BLaER1 (cell line): Measurements from ENCODE around the gene RTF1.
"Not testable (repeated sequence)": the region's sequence is repeated elsewhere in the genome, so short reads cannot be mapped to it uniquely, and the experiment has no call there.

Experiments used
- H3K27ac ChIP-seq: shearing (Covaris generic); formaldehyde crosslinking; 2 replicates; pipeline ENCODE4 v1.8.1; 2022
- H3K27me3 ChIP-seq: shearing (Covaris generic); formaldehyde crosslinking; 2 replicates; pipeline ENCODE4 v1.8.1; 2022
- H3K36me3 ChIP-seq: shearing (Covaris generic); formaldehyde crosslinking; 2 replicates; pipeline ENCODE4 v1.8.1; 2022
- H3K4me1 ChIP-seq: shearing (Covaris generic); formaldehyde crosslinking; 2 replicates; pipeline ENCODE4 v1.8.1; 2022
- H3K4me2 ChIP-seq: shearing (Covaris generic); formaldehyde crosslinking; 2 replicates; pipeline ENCODE4 v1.8.1; 2022
- H3K4me3 ChIP-seq: shearing (Covaris generic); formaldehyde crosslinking; 2 replicates; pipeline ENCODE4 v1.8.1; 2022
- H3K9ac ChIP-seq: shearing (Covaris generic); formaldehyde crosslinking; 2 replicates; pipeline ENCODE4 v1.8.1; 2022
- H3K9me3 ChIP-seq: shearing (Covaris generic); formaldehyde crosslinking; 2 replicates; pipeline ENCODE4 v1.8.1; 2022
- H4K20me1 ChIP-seq: shearing (Covaris generic); formaldehyde crosslinking; 2 replicates; pipeline ENCODE4 v1.8.1; 2022
- Cebpa-rat ChIP-seq: shearing (Covaris generic); IDR thresholded peaks from 2 replicates; pipeline ENCODE4 v1.8.1; 2022

RTF1 gene

DNA sequence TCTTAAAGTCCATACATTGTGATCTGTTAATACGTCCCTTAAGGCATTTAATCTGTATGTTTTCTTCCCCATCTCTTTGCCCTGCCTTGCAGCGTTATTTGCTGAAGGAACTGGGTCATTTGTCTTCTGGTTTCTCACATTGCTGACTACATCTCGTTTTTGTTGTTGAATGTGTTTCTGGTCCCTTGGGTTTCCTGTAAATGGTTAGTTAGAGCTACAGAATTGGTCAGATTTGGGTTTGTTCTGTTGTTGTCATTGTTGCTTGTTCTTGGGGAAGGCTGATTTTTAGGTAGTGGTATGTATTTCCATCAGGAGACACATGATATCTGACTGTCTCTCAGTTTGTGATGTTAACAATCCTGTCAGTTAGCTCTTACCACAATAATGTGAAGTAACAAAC is 49.8 kb downstream of the RTF1 start:
- no peak overlapping the region for H3K27ac ChIP-seq
- no peak overlapping the region for H3K4me2 ChIP-seq
- H3K9ac ChIP-seq = no peak overlapping the region
- peaks cover 61% of the 10 kb centered on the region for H4K20me1 ChIP-seq
- TF ChIP-seq Cebpa-rat = no peak
- no peaks in the 10 kb centered on the region for H3K27me3 ChIP-seq
- H3K36me3 ChIP-seq = peaks cover 96% of the 10 kb centered on the region
- H3K9me3 ChIP-seq = no peaks in the 10 kb centered on the region
- H3K4me1 ChIP-seq = peaks cover 5% of the 10 kb centered on the region; the same call in 1 of the 2 replicates
- H3K4me3 ChIP-seq = no peak overlapping the region

DNA sequence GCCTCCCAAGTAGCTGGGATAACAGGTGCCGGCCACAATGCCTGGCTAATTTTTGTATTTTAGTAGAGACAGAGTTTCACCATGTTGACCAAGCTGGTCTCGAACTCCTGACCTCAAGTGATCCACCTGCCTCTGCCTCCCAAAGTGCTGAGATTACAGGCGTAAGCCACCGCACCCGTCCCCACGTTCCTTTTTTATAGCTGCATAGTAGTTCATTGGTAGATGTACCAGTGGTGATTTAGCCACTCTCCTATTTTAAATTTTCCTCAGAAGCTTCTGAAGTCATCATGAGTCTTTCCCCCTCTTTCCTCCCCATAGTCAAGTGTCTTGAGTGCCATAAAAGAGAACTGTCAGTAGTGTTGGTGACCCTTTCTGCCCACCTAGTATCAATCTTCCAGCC is 52.7 kb downstream of the RTF1 start:
- not testable (repeated sequence) for H3K27me3 ChIP-seq, H3K4me3 ChIP-seq, H3K9ac ChIP-seq, H3K27ac ChIP-seq, H3K9me3 ChIP-seq, H3K4me2 ChIP-seq, H3K4me1 ChIP-seq
- peaks cover 37% of the 10 kb centered on the region for H4K20me1 ChIP-seq
- peaks cover 98% of the 10 kb centered on the region for H3K36me3 ChIP-seq

DNA sequence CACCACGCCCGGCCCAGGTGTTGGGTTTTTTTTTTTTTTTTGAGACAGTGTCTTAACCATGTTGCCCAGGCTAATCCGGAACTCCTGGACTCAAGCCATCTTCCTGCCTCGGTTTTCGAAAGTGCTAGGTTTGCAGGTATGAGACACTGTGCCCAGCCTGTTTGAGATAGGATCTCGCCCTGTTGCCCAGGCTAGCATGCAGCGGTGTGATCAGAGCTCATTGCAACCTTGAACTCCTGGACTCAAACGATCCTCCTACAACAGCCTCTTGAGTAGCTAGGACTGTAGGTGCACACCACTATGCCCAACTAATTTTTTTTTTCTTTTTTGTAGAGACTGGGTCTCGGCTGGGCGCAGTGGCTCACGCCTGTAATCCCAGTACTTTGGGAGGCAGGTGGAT is 56.5 kb downstream of the RTF1 start:
- peaks cover 100% of the 10 kb centered on the region for H3K36me3 ChIP-seq
- 0 out of 2 replicates have a peak, but pooled peaks cover 11% of the 10 kb centered on the region for H4K20me1 ChIP-seq
- no peaks in the 10 kb centered on the region for H3K9me3 ChIP-seq
- H3K4me3 ChIP-seq = no peak overlapping the region
- no peaks in the 10 kb centered on the region for H3K27me3 ChIP-seq
- no peak overlapping the region for H3K4me2 ChIP-seq
- no peak for TF ChIP-seq Cebpa-rat
- H3K9ac ChIP-seq = no peak overlapping the region
- H3K4me1 ChIP-seq = no peaks in the 10 kb centered on the region
- H3K27ac ChIP-seq = no peak overlapping the region

DNA sequence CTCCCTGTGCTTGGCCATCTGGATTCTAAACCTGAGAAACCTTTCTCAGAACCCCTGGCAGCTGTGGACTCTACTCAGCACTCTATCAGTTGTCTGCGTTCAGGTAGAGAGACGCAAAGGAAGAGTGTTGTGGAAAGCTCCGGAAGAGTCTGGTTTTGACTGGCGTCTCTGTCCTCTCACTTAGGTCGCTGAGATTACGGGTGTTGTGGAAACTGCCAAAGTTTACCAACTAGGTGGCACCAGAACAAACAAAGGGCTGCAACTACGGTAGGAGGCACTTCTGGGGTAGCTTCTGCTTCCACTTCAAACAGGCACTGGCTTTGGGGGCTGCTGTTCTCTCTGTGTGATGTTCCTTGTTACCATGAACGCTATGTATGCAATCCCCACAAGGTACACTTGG is 57.5 kb downstream of the RTF1 start:
- no peak for TF ChIP-seq Cebpa-rat
- H3K27ac ChIP-seq = no peak overlapping the region
- no peak overlapping the region for H3K9ac ChIP-seq
- H3K4me1 ChIP-seq = no peaks in the 10 kb centered on the region
- H3K9me3 ChIP-seq = no peaks in the 10 kb centered on the region
- no peaks in the 10 kb centered on the region for H3K27me3 ChIP-seq
- 0 out of 2 replicates have a peak, but pooled peaks cover under 1% of the 10 kb centered on the region for H4K20me1 ChIP-seq
- H3K36me3 ChIP-seq = peaks cover 100% of the 10 kb centered on the region
- no peak overlapping the region for H3K4me2 ChIP-seq
- H3K4me3 ChIP-seq = no peak overlapping the region

DNA sequence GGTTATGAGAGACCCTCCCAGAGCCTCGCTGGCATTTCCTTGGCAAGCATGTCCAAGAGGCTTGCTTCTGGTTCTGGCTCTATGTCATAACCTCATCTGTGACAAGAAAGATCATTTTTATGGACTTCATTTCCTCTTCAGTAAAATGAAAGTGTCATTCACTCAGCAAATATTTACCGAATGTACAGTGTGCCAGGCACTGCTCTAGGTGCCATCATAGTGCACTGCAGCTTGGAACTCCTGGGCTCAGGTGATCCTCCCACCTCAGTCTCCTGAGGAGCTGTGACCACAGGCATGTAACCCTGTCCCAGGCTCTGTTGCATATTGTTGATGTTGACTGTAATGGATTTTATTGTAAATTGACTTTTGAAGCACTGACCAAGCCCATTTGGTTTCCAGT is 58.0 kb downstream of the RTF1 start:
- Histone ChIP-seq H3K4me2 (no peak overlapping the region), H3K4me3 (no peak overlapping the region), H3K4me1 (no peaks in the 10 kb centered on the region), H3K27ac (no peak overlapping the region), H3K9me3 (no peaks in the 10 kb centered on the region), H3K9ac (no peak overlapping the region), H3K36me3 (peaks cover 100% of the 10 kb centered on the region), H4K20me1 (no peaks in the 10 kb centered on the region), H3K27me3 (no peaks in the 10 kb centered on the region)
- no peak for TF ChIP-seq Cebpa-rat

DNA sequence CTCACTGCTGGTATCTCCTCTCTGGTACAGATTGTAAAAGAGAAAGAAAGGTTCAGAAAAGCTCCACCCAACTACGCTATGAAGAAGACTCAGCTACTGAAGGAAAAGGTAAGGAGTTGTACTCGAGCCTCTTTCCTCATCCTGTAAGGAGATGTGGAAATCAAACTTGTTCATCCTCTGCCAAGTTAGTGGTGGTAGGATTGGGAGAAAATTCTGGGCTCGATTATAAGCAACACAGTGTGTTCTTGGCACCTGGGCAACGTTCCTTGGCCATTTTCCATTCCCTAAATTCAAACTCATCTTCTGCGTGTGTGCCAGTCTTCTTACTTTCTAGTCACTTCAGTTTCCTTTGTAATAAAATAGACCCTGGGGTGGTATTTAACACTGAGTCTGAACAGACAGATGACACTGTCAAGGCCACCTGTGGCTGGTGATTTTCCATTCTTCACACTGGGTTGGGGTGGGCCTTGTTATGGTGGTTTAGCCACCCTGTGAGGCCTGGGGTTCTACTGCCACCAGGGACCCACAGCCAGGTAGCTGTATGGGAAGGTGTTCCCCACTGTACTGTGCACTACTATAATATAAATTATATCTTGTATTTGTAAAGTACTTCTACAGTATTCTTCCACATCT is 59.6 kb downstream of the RTF1 start:
- Histone ChIP-seq H3K4me3 (no peak overlapping the region), H3K4me1 (no peaks in the 10 kb centered on the region), H4K20me1 (no peaks in the 10 kb centered on the region), H3K27ac (no peak overlapping the region), H3K36me3 (peaks cover 100% of the 10 kb centered on the region), H3K9me3 (no peaks in the 10 kb centered on the region), H3K27me3 (no peaks in the 10 kb centered on the region), H3K9ac (no peak overlapping the region), H3K4me2 (no peak overlapping the region)
- TF ChIP-seq Cebpa-rat = no peak

DNA sequence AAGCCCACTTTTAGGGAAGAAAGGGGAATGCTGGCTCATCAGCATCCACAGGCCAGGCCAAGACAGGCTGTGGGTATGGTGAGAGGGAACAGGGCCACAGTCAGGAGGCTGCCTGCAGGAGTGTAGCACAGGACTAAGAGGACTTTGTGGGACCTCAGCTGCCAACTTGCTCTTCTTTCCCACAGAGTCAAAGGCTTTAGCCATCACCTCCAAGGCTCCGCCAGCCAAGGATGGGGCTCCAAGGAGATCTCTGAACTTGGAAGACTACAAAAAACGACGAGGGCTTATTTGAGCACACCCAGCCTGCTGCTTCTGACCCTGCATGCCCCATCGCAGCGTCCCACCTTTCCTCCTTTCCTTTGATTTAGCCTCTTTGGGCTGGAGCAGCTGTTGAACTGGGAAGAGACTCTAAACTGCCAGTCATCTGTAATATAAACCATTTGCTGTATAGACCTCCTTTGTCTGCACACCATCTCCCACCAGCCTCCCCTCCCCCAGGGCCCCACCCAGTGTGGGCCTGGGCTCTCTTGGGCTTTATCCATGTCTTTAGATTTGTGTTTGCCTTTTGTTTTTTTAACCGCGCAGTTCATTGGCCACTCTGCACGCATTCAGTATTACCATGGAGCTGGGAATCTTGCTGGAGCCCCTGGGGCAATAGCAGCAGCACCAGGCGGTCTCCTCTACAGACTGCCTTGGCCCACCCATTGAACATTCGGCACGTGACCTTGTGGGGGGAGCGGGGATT is 63.7 kb downstream of the RTF1 start:
- Histone ChIP-seq H3K9me3 (peaks cover 8% of the 10 kb centered on the region), H4K20me1 (no peaks in the 10 kb centered on the region), H3K36me3 (peaks cover 89% of the 10 kb centered on the region), H3K4me3 (no peak overlapping the region), H3K27ac (no peak overlapping the region), H3K4me1 (no peaks in the 10 kb centered on the region), H3K9ac (no peak overlapping the region), H3K27me3 (no peaks in the 10 kb centered on the region), H3K4me2 (no peak overlapping the region)
- no peak for TF ChIP-seq Cebpa-rat

DNA sequence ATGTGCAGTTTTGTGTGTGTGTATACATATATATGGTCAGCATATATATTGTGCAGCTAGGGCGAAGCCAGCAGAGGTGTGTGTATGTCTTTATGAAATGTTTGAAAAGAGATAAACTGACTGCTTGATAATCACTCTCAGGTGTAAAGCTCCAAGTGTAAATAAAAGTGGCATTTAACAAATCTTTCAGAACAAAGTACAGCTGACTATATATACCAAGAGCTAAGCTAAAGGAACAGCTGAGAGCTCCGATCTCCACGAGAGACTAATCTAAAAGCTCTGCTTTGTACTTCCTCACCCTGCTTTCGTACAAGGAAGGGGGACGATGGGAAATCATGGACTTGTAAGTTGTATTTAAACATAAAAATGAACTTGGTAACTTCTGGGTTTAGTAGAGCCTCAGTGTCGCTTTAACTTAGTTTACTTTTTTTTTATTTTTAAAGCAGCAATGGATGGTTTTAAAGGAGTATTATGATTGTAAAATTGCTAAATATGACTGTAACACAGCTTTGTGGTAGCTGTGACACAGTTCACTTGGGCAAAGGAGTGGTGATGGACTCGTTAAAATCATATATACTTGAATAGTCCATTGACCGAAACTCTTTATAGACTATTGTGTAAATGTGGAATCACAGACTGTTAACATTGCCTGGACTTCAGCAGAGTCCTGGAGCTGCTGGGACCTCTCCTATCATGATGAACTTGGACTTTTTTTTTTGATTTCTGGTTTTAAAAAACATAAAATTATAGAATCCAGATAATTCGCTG is 65.4 kb downstream of the RTF1 start:
- Histone ChIP-seq H3K36me3 (peaks cover 72% of the 10 kb centered on the region), H4K20me1 (no peaks in the 10 kb centered on the region), H3K4me1 (no peaks in the 10 kb centered on the region), H3K9ac (no peak overlapping the region), H3K27ac (no peak overlapping the region), H3K9me3 (peaks cover 8% of the 10 kb centered on the region), H3K4me3 (no peak overlapping the region), H3K27me3 (no peaks in the 10 kb centered on the region), H3K4me2 (no peak overlapping the region)
- no peak for TF ChIP-seq Cebpa-rat

DNA sequence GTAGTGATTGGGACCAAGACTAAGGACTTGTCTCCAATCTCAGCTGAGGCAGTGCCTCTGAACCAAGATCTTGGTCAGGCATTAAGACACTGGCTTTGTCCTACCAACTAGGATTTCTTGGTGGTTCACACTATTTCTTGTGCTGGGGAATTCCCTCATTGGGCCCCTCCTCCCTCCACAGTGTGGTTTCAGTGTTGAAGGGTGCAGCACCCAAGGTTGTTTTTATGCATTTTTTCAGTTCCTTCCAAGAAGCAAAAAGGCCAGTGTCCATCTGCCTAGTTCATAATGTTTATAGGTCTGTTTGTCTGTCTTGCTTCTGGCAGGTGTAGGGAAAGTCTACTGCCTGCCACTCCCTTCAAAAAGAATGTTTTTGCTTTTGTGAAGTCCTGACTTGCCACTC is 66.2 kb downstream of the RTF1 start:
- no peaks in the 10 kb centered on the region for H3K27me3 ChIP-seq
- no peak overlapping the region for H3K9ac ChIP-seq
- TF ChIP-seq Cebpa-rat = no peak
- H3K4me2 ChIP-seq = no peak overlapping the region
- no peak overlapping the region for H3K27ac ChIP-seq
- H3K36me3 ChIP-seq = peaks cover 63% of the 10 kb centered on the region
- peaks cover 8% of the 10 kb centered on the region for H3K9me3 ChIP-seq
- H4K20me1 ChIP-seq = no peaks in the 10 kb centered on the region
- H3K4me3 ChIP-seq = no peak overlapping the region
- H3K4me1 ChIP-seq = no peaks in the 10 kb centered on the region

DNA sequence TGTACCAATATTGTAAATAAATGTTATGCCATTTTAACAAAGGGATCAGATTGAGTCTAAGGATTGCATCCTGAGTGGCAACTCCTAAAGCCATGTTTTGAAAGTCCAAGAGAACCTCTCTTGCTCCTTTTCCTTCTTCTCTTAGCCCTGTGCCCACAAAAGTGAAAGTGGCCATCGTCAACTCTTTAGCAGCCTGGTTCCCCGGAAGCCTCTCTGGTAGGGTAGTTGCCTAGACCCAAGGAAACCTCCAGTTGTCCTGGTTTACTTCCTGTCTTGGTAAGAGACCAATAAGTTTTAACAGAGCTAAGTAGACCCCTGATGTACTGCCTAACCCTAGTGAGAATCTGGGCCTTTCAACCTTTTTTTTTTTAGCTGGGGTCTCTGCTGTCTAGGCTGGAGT is 66.6 kb downstream of the RTF1 start:
- Histone ChIP-seq H3K9me3 (peaks cover 8% of the 10 kb centered on the region), H3K4me1 (no peaks in the 10 kb centered on the region), H3K4me3 (no peak overlapping the region), H3K27me3 (no peaks in the 10 kb centered on the region), H3K4me2 (no peak overlapping the region), H3K9ac (no peak overlapping the region), H4K20me1 (no peaks in the 10 kb centered on the region), H3K36me3 (peaks cover 59% of the 10 kb centered on the region), H3K27ac (no peak overlapping the region)
- no peak for TF ChIP-seq Cebpa-rat
